T-cell (primary cell): ENCODE results near the gene MSRB2. TPM values are rescaled to one million over a fixed set of nuclear protein-coding genes. Genes with fewer than 3 reads are reported as not detected.

Experiments
- ATAC-seq, 4 experiments: fragments of 200-7000 bp in 3 of 4; fragments of 150-1000 bp in 1 of 4; cut with Tn5 transposase; replicated peaks in 1 of 4; 1 replicate in 3 of 4; 2 replicates in 1 of 4; pipeline ENCODE4 v1.10.0; 2021; ENCODE audit warnings: moderate library complexity in 3 of 4, mild to moderate bottlenecking in 2 of 4, moderate number of reproducible peaks in 1 of 4
- CTCF ChIA-PET, 2 donors: fragments of 300-600 bp; sonication (Branson Sonifier 250); formaldehyde crosslinking; loops; one replicate each; lab custom pipeline; 2022; ENCODE audit warnings: antibody characterized with exemption in 2 of 2; lab: Charles Lee
- POLR2A ChIA-PET, 2 donors: fragments of 300-600 bp; sonication (Branson Sonifier 250); formaldehyde crosslinking; loops; one replicate each; lab custom pipeline; 2022; ENCODE audit warnings: antibody characterized with exemption in 2 of 2; lab: Charles Lee
- DNase-seq, 35 experiments: peaks; one replicate each; pipeline versions ENCODE4 v3.0.0 to v3.0.0-alpha.2; 2013 to 2023
- H3K27ac ChIP-seq: one replicate; pipeline ENCODE4 v1.5.1; 2013; ENCODE audit warnings: low read length
- H3K27me3 ChIP-seq, 2 experiments: replicated peaks in 1 of 2; 1 replicate in 1 of 2; 2 replicates in 1 of 2; pipeline versions ENCODE4 v1.6.1 to v1.7.0; 2013; ENCODE audit warnings: low read length in 1 of 2, mixed read lengths in 1 of 2; ENCODE audit not compliant: control insufficient read depth in 2 of 2, insufficient read depth in 2 of 2; ENCODE audit errors: extremely low read depth in 1 of 2
- H3K36me3 ChIP-seq, 2 donors: 1 replicate in 1 of 2; 2 replicates in 1 of 2; pipeline versions ENCODE4 v1.6.1 to v1.7.0; 2013; ENCODE audit warnings: low read length in 1 of 2; ENCODE audit not compliant: control insufficient read depth in 2 of 2, insufficient read depth in 1 of 2; ENCODE audit errors: extremely low read depth in 1 of 2
- H3K4me1 ChIP-seq, 2 experiments: 1 replicate in 1 of 2; 2 replicates in 1 of 2; pipeline versions ENCODE4 v1.6.1 to v1.7.0; 2013; ENCODE audit warnings: low read length in 2 of 2, mixed read lengths in 1 of 2; ENCODE audit not compliant: insufficient read depth in 2 of 2, control insufficient read depth in 1 of 2; ENCODE audit errors: extremely low read depth in 1 of 2
- H3K4me3 ChIP-seq, 2 donors: 1 replicate in 1 of 2; 2 replicates in 1 of 2; pipeline versions ENCODE4 v1.5.1 to v1.7.0; 2013; ENCODE audit warnings: mild to moderate bottlenecking in 2 of 2, low read length in 1 of 2, moderate library complexity in 1 of 2; ENCODE audit not compliant: control insufficient read depth in 1 of 2; ENCODE audit errors: extremely low read depth in 1 of 2
- H3K9me3 ChIP-seq: 2 replicates; pipeline ENCODE4 v1.7.0; 2013
- H3K27ac Mint-ChIP-seq, 2 donors: one replicate each; pipeline ENCODE4 v1.8.0; 2020 to 2021; ENCODE audit warnings: mild to moderate bottlenecking in 2 of 2, mixed read lengths in 2 of 2
- H3K27me3 Mint-ChIP-seq, 2 donors: one replicate each; pipeline ENCODE4 v1.8.0; 2021 to 2022; ENCODE audit warnings: mixed read lengths in 2 of 2
- H3K36me3 Mint-ChIP-seq: one replicate; pipeline ENCODE4 v1.8.0; 2021; ENCODE audit warnings: mixed read lengths
- H3K4me1 Mint-ChIP-seq, 3 donors: one replicate each; pipeline ENCODE4 v1.8.0; 2020 to 2022; ENCODE audit warnings: mixed read lengths in 3 of 3, mild to moderate bottlenecking in 1 of 3
- H3K4me3 Mint-ChIP-seq, 3 donors: one replicate each; pipeline ENCODE4 v1.8.0; 2020 to 2022; ENCODE audit warnings: mild to moderate bottlenecking in 3 of 3, mixed read lengths in 3 of 3, moderate library complexity in 3 of 3
- H3K9me3 Mint-ChIP-seq, 3 donors: one replicate each; pipeline ENCODE4 v1.8.0; 2020 to 2022; ENCODE audit warnings: mixed read lengths in 3 of 3
- WGBS: methylation state at CpG from one replicate; pipeline ENCODE4 v1.1.5; 2013; ENCODE audit warnings: missing lambda C conversion rate; ENCODE audit not compliant: insufficient coverage; 5-methylcytosine and 5-hydroxymethylcytosine counted together
- total RNA-seq, 35 experiments: library from RNA in 6 of 35; stranded (reverse) in 6 of 35; fragments of 120-200 nt in 1 of 35; gene quantifications; one replicate each; pipeline versions ENCODE4 v1.2.1 to v1.2.4 and lab custom pipeline; 2013 to 2026

Gene MSRB2
- total RNA-seq, 5 donors from 2014 or later (not counting 1 experiment from before 2014, with no cell fraction given), result 3.3 to 4.6 (median 3.7) TPM

- Histone ChIP-seq H3K4me1 (no peaks in the 10 kb centered on the region), H3K4me3 (no peak overlapping the region), H3K9me3 (no peaks in the 10 kb centered on the region), H3K27ac (no peak overlapping the region), H3K36me3 (peaks cover 7 to 16% of the 10 kb centered on the region in 2 donors), H3K27me3 (no peaks in the 10 kb centered on the region)
- ATAC-seq, result no peak
- Mint-ChIP-seq H3K27ac (peak overlapping the region in 1 of 2 donors; percentile 6), H3K9me3 (no peaks in the 10 kb centered on the region), H3K4me3 (no peak overlapping the region), H3K27me3 (no peaks in the 10 kb centered on the region), H3K36me3 (peaks cover 49% of the 10 kb centered on the region), H3K4me1 (no peaks in the 10 kb centered on the region)
- 83% methylated on average over 2 of the region's 4 CpGs for WGBS
- CTCF ChIA-PET, result no interaction called here
- POLR2A ChIA-PET, result no interaction called here
- no peak for DNase-seq
Observed at GRCh38 chr10:23116486-23117205, 21.3 kb downstream of the MSRB2 start.

DNA sequence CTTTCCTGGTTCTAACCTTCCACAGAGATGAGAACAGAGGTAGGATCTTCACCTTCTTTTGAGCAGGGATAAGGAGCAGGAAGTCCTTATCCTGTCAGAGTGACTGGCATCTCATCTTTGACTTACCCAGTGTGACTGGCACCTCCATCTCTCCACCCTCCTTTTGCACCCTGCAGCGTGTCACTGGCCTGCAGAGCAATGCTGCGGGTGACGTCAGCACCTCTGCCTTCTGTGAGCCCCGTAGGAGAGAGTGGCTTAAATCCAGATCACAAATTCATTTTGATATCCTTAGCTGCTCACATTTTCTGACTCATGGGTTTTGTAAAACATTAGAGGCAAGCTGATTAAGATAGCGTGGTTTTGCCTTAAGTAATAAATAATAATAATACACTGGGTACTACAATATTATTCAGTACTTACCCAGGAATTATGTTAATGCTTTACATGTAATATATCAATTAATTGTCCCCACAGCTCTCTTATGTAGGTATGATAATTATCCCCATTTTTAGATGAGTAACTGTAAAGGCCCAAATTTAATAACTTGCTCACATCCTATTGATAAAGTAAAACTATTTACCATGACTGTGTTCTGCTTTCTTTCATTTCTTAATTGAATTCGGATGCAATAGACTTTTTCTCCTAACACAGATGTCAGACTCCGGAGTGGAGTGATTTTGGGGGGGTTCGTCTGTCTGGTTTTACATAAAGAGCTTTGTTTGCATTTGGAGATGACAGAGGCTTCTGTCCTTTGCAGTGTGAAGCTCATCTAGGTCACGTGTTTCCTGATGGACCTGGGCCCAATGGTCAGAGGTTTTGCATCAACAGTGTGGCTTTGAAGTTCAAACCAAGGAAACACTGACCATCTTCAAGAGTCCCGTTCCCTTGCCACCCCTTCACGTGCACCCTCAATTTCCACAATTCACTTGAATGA is 24.9 kb downstream of the MSRB2 start:
- Histone ChIP-seq H3K4me1 (no peaks in the 10 kb centered on the region), H3K4me3 (no peak overlapping the region), H3K27me3 (no peaks in the 10 kb centered on the region), H3K36me3 (peaks cover 4 to 10% of the 10 kb centered on the region in 2 donors), H3K27ac (no peak overlapping the region), H3K9me3 (no peaks in the 10 kb centered on the region)
- DNase-seq, result no peak
- 100% methylated on average over 1 of the region's 11 CpGs for WGBS
- CTCF ChIA-PET, result no interaction called here
- Mint-ChIP-seq H3K4me1 (no peaks in the 10 kb centered on the region), H3K9me3 (peaks cover 0 to 7% (median 6%) of the 10 kb centered on the region in 3 donors), H3K36me3 (peaks cover 24% of the 10 kb centered on the region), H3K4me3 (no peak overlapping the region), H3K27me3 (no peaks in the 10 kb centered on the region), H3K27ac (no peak overlapping the region)
- POLR2A ChIA-PET, result no interaction called here
- no peak for ATAC-seq

GRCh38 chr10:23121135-23121534 is 25.8 kb downstream of the MSRB2 start:
- H3K9me3 Mint-ChIP-seq, result peaks cover 0 to 7% (median 6%) of the 10 kb centered on the region in 3 donors
- H3K27me3 Mint-ChIP-seq, result peaks cover 0 to 1% of the 10 kb centered on the region in 2 donors
- no peaks in the 10 kb centered on the region for H3K4me1 ChIP-seq
- H3K4me3 ChIP-seq, result no peak overlapping the region
- no peaks in the 10 kb centered on the region for H3K27me3 ChIP-seq
- H3K27ac Mint-ChIP-seq, result no peak overlapping the region
- ATAC-seq, result no peak
- CTCF ChIA-PET, result interaction anchor here in 1 of 2 donors (0.6 kb wide), 1 partner anchor 1653 kb away, joined by 3 read pairs; no protein-coding TSS in a partner anchor
- POLR2A ChIA-PET, result no interaction called here
- 92% methylated on average over 2 of the region's 5 CpGs for WGBS
- no peak for DNase-seq
- no peaks in the 10 kb centered on the region for H3K9me3 ChIP-seq
- no peak overlapping the region for H3K27ac ChIP-seq
- H3K4me3 Mint-ChIP-seq, result no peak overlapping the region
- peaks cover 4 to 10% of the 10 kb centered on the region in 2 donors for H3K36me3 ChIP-seq
- peaks cover 23% of the 10 kb centered on the region for H3K36me3 Mint-ChIP-seq
- H3K4me1 Mint-ChIP-seq, result no peaks in the 10 kb centered on the region

- CTCF ChIA-PET, result no interaction called here
- POLR2A ChIA-PET, result no interaction called here
- WGBS, result 96% methylated on average over 3 of the region's 4 CpGs
Observed at GRCh38 chr10:23136462-23136861, 41.1 kb downstream of the MSRB2 start.

GRCh38 chr10:23139677-23140076 is 44.3 kb downstream of the MSRB2 start:
- Mint-ChIP-seq H3K36me3 (peaks cover 2% of the 10 kb centered on the region), H3K27me3 (peaks cover 5 to 9% of the 10 kb centered on the region in 2 donors), H3K9me3 (peaks cover under 1 to 15% (median 8%) of the 10 kb centered on the region in 3 donors), H3K27ac (no peak overlapping the region), H3K4me3 (no peak overlapping the region), H3K4me1 (no peaks in the 10 kb centered on the region)
- CTCF ChIA-PET, result no interaction called here
- no peak for ATAC-seq
- DNase-seq, result no peak
- WGBS, result 43% methylated on average over 1 of the region's 1 CpG
- POLR2A ChIA-PET, result no interaction called here
- Histone ChIP-seq H3K4me1 (no peaks in the 10 kb centered on the region), H3K27ac (no peak overlapping the region), H3K4me3 (no peak overlapping the region), H3K36me3 (no peaks in the 10 kb centered on the region), H3K9me3 (no peaks in the 10 kb centered on the region), H3K27me3 (no peaks in the 10 kb centered on the region)

More at GRCh38 chr10:23136462-23136861, 41.1 kb downstream of the MSRB2 start:
- Mint-ChIP-seq H3K9me3 (peaks cover 3 to 19% (median 11%) of the 10 kb centered on the region in 3 donors), H3K4me3 (no peak overlapping the region), H3K27me3 (peaks cover 5 to 11% of the 10 kb centered on the region in 2 donors), H3K4me1 (no peaks in the 10 kb centered on the region), H3K27ac (no peak overlapping the region), H3K36me3 (peaks cover 2% of the 10 kb centered on the region)
- no peaks in the 10 kb centered on the region for H3K9me3 ChIP-seq
- H3K36me3 ChIP-seq, result no peaks in the 10 kb centered on the region
- DNase-seq, result no peak
- H3K27me3 ChIP-seq, result no peaks in the 10 kb centered on the region
- H3K4me3 ChIP-seq, result no peak overlapping the region
- no peak for ATAC-seq
- H3K4me1 ChIP-seq, result no peaks in the 10 kb centered on the region
- H3K27ac ChIP-seq, result no peak overlapping the region

- CTCF ChIA-PET, result no interaction called here
- Mint-ChIP-seq H3K27me3 (peaks cover 10 to 12% of the 10 kb centered on the region in 2 donors), H3K4me1 (no peaks in the 10 kb centered on the region), H3K9me3 (peaks cover 0 to 10% (median 3%) of the 10 kb centered on the region in 3 donors), H3K27ac (no peak overlapping the region), H3K4me3 (no peak overlapping the region), H3K36me3 (peaks cover 2% of the 10 kb centered on the region)
- POLR2A ChIA-PET, result no interaction called here
- Histone ChIP-seq H3K27ac (no peak overlapping the region), H3K4me1 (no peaks in the 10 kb centered on the region), H3K27me3 (no peaks in the 10 kb centered on the region), H3K9me3 (no peaks in the 10 kb centered on the region), H3K36me3 (no peaks in the 10 kb centered on the region), H3K4me3 (no peak overlapping the region)
- DNase-seq (no peak), ATAC-seq (no peak)
- no CpG with 5 or more reads among the region's 4 CpGs for WGBS
Observed at GRCh38 chr10:23141995-23142394, 46.6 kb downstream of the MSRB2 start.
